GM19452 (cell line): Measurements from ENCODE around the gene OGFOD3.
A peak's percentile ranks its signal among the peaks of the same experiment; 100 is the strongest.

ENCODE experiments used
- ATAC-seq: cut with Tn5 transposase; IDR thresholded peaks from one replicate; pipeline ENCODE4 v1.9.1; 2021; ENCODE audit not compliant: unreplicated experiment

Gene OGFOD3

GRCh38 chr17:82406131-82406671 is 12.2 kb downstream of the OGFOD3 start:
- ATAC-seq = no peak

DNA sequence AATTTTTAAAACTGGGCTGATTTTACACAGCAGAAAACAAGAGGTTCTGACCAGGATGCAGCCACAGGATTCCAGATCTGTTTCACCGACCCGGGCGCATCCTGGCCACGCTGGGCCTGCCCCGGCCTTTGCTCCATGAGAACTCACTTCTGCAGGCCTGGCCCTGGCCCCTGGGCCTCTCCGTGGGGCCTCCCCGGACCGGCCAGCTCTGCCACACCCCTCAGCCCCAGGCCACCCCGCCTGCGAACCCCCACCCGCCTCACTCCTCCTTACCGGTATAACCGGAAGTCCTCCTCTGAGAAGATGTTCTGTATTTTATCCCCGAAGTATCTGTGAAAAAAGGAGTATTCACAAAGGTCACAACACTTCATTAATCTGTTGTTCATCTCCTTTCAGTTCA is 13.3 kb downstream of the OGFOD3 start:
- no peak for ATAC-seq

DNA sequence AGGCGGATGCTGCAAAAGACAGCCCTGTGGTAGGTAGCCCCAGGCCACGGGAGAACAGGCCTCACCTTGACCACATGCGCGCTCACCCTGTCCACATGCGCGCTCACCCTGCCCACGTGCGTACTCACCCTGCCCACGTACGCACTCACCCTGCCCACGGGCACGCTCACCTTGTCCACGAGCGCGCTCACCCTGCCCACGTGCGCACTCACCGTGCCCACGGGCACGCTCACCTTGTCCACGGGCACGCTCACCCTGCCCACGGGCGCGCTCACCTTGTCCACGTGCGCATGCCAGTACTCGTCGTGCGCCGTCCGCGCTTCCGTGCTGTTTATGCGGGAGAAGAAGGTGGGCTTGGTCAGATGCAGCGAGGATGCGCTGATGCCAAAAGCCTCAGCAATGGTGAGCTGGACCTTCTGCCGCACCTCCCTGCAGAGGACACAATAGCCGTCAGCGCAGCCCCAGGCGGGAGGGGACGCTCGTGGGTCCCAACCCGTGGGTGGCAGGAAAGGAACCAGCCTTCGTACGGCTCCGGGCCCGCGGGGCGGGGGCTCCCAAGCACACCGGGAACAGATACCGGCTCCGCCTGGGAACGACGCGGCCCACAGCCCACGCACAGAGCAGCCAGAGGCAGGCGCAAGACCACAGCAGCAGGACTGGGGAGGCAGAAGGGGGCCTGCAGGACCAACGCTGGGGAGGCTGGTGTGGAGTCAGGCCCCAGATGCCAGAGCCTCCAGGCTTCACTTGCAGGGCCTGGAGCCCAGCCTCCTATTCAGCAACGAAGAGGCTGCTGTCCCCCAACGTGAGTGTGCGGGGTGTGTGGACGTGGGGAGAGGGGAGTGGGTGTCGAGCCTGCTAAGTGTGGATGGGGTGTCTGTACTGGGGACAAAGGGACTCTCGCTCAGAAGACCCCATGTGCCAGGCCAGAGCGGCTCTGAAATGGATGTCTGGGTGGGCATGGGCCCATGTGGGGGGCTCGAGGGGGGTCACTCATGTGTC is 14.4 kb downstream of the OGFOD3 start:
- ATAC-seq = no peak

DNA sequence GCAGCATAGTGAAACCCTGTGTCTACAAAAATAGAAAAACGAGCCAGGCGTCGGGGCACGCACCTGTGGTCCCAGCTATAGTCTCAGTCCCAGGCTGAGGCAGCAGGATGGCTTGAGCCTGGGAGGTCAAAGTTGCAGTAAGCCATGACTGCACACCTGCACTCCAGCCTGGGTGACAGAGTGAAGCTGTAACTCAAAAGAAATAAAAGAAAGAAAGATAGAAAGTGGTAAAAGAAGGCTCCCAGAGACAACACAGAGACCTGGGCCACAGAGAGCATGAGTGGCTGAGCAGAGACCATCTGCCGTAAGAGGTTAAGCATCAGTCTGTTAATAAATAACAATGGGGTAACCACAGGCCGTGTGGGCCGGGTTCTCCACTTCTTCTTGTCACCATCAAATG is 15.5 kb downstream of the OGFOD3 start:
- ATAC-seq = peak; percentile 79

DNA sequence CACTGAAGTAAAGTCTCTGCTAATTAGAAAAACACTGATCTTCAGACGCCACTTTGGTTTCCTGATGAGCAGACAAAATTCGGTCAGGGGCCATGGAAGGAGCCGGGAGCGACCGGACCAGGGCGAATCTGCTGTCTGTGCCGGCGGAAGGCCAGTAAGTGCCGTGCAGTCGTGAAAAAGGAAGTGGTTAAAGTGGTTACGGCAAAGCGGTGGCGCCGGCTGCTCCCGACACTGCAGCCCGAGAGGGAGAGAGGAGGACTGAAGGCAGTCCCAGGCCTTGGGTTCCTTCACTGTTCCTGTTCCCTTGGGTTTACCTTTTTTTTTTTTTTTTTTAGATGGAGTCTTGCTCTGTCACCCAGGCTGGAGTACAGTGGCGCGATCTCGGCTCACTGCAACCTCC is 17.6 kb downstream of the OGFOD3 start:
- no peak for ATAC-seq

GRCh38 chr17:82400206-82400605 is 18.2 kb downstream of the OGFOD3 start:
- no peak for ATAC-seq

GRCh38 chr17:82399601-82400101 is 18.7 kb downstream of the OGFOD3 start:
- no peak for ATAC-seq

- no peak for ATAC-seq
Observed at GRCh38 chr17:82399041-82399441, 19.3 kb downstream of the OGFOD3 start.

- no peak for ATAC-seq
Observed at GRCh38 chr17:82397449-82398335, 20.7 kb downstream of the OGFOD3 start.

- ATAC-seq = no peak
Observed at GRCh38 chr17:82396601-82397435, 21.6 kb downstream of the OGFOD3 start.

DNA sequence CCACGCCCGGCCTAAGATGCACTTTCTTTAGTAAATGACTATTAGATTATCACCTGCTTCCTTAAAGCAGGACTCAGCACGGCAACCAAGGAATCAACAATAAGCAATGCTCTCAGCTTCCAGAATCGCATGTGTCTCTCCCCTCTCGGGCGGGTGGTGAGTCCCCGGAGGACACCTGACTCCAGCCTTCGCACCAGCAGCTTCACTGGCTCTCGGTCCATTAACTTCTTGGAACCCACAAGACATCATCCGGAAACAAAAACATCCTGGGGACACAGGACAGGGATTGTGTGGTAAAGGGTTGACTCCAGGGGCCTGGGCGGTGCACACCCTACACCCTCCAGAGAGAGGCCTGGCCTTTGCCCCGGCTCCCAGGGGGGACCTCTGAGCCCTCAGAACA is 24.1 kb downstream of the OGFOD3 start:
- no peak for ATAC-seq

GRCh38 chr17:82392941-82393340 is 25.4 kb downstream of the OGFOD3 start:
- no peak for ATAC-seq

- no peak for ATAC-seq
Observed at GRCh38 chr17:82392209-82392920, 26.0 kb downstream of the OGFOD3 start.

- no peak for ATAC-seq
Observed at GRCh38 chr17:82391496-82392066, 26.8 kb downstream of the OGFOD3 start.

GRCh38 chr17:82390860-82391435 is 27.4 kb downstream of the OGFOD3 start:
- no peak for ATAC-seq

GRCh38 chr17:82390015-82390859 is 28.1 kb downstream of the OGFOD3 start:
- ATAC-seq = no peak

DNA sequence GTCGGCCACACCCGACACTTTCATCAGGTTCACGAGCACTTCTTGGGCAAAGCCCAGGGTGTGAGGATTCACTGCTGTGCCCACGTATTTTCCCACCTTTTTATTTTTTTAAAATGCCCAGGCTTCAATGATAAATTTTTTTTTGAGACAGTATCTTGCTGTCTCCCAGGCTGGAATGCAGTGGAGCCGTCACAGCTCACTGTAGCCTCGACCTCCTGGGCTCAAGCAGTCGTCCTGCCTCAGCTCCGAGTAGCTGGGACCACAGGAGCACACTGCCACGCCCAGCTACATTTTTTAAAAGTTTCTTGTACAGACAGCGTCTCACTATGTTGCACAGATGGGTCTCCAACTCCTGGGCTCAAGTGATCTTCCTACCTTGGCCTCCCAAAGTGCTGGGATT is 29.0 kb downstream of the OGFOD3 start:
- ATAC-seq = no peak

DNA sequence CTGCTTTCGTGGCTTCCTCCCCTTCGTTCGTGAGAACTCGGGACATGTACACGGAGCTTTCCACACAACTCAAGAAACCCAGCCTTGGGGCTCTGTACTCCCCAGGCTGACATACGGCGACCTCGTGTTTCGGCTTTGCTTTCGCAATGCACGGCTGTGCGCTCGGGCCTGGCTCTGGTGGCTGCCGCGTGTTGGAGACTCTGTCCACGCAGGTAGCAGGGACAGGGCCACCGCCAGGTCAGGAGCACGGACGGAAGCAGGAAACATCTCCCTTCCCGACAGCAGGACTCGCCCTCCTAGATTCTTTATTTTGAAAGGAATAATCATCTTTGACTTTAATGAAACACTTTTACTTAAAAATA is 29.5 kb downstream of the OGFOD3 start:
- ATAC-seq = no peak
